DOHH2 (cell line): ENCODE results near the gene ZNF184.

Source experiments
- H3F3A ChIP-seq: fragments of 200-600 bp; sonication (generic), shearing (Covaris generic); 2 replicates; pipeline ENCODE4 v1.6.0; 2016; ENCODE audit warnings: antibody characterized with exemption, mild to moderate bottlenecking; ENCODE audit not compliant: control insufficient read depth, insufficient read depth
- H3K27ac ChIP-seq: fragments of 200-600 bp; sonication (generic); 2 replicates; pipeline ENCODE4 v1.5.1; 2014; ENCODE audit warnings: low read depth, mild to moderate bottlenecking, low read length, moderate library complexity
- H3K27me3 ChIP-seq: fragments of 200-600 bp; sonication (generic); 2 replicates; pipeline ENCODE4 v1.6.1; 2014; ENCODE audit warnings: mild to moderate bottlenecking, low read length, mixed read lengths; ENCODE audit not compliant: control insufficient read depth
- H3K36me3 ChIP-seq: fragments of 200-600 bp; sonication (generic); 2 replicates; pipeline ENCODE4 v1.6.1; 2014; ENCODE audit warnings: mild to moderate bottlenecking, low read length, moderate library complexity, mixed read lengths; ENCODE audit not compliant: control insufficient read depth
- H3K4me1 ChIP-seq: fragments of 200-600 bp; sonication (generic); 2 replicates; pipeline ENCODE4 v1.6.1; 2014; ENCODE audit warnings: mild to moderate bottlenecking, low read length, mixed read lengths; ENCODE audit not compliant: control insufficient read depth
- H3K4me2 ChIP-seq: fragments of 200-600 bp; sonication (generic); 2 replicates; pipeline ENCODE4 v1.6.0; 2014; ENCODE audit warnings: mild to moderate bottlenecking, low read length, moderate library complexity
- H3K4me3 ChIP-seq: fragments of 200-600 bp; sonication (generic); 2 replicates; pipeline ENCODE4 v1.5.1; 2014; ENCODE audit warnings: mild to moderate bottlenecking, low read length, mixed read lengths
- H3K79me2 ChIP-seq: fragments of 200-600 bp; sonication (generic); 2 replicates; pipeline ENCODE4 v1.6.1; 2014; ENCODE audit warnings: mild to moderate bottlenecking, low read length, mixed read lengths; ENCODE audit not compliant: control insufficient read depth
- H3K9me2 ChIP-seq: fragments of 200-600 bp; sonication (generic); replicated peaks from 2 replicates; pipeline ENCODE4 v1.6.1; 2014; ENCODE audit warnings: mild to moderate bottlenecking, low read length, mixed read lengths; ENCODE audit not compliant: control insufficient read depth
- H3K9me3 ChIP-seq: fragments of 200-600 bp; sonication (generic); 2 replicates; pipeline ENCODE4 v1.6.1; 2014; ENCODE audit warnings: antibody characterized with exemption, low read length, mixed read lengths; ENCODE audit not compliant: control insufficient read depth, insufficient read depth
- H4K20me1 ChIP-seq: fragments of 200-600 bp; sonication (generic); 2 replicates; pipeline ENCODE4 v1.6.0; 2014; ENCODE audit warnings: low read depth, mild to moderate bottlenecking, antibody characterized with exemption, low read length, moderate library complexity; ENCODE audit not compliant: control insufficient read depth, insufficient read depth
- CTCF ChIP-seq: fragments of 200-600 bp; sonication (generic); IDR thresholded peaks from one replicate; pipeline ENCODE4 v1.5.1; 2014; ENCODE audit warnings: antibody characterized with exemption, mild to moderate bottlenecking, low read depth, low read length; ENCODE audit not compliant: poor library complexity, severe bottlenecking
- EZH2phosphoT487 ChIP-seq: fragments of 200-600 bp; sonication (generic); IDR thresholded peaks from 2 replicates; pipeline ENCODE4 v1.6.1; 2017; ENCODE audit warnings: borderline replicate concordance, mild to moderate bottlenecking, antibody characterized with exemption, low read length, moderate library complexity, mixed read lengths

ZNF184 gene

DNA sequence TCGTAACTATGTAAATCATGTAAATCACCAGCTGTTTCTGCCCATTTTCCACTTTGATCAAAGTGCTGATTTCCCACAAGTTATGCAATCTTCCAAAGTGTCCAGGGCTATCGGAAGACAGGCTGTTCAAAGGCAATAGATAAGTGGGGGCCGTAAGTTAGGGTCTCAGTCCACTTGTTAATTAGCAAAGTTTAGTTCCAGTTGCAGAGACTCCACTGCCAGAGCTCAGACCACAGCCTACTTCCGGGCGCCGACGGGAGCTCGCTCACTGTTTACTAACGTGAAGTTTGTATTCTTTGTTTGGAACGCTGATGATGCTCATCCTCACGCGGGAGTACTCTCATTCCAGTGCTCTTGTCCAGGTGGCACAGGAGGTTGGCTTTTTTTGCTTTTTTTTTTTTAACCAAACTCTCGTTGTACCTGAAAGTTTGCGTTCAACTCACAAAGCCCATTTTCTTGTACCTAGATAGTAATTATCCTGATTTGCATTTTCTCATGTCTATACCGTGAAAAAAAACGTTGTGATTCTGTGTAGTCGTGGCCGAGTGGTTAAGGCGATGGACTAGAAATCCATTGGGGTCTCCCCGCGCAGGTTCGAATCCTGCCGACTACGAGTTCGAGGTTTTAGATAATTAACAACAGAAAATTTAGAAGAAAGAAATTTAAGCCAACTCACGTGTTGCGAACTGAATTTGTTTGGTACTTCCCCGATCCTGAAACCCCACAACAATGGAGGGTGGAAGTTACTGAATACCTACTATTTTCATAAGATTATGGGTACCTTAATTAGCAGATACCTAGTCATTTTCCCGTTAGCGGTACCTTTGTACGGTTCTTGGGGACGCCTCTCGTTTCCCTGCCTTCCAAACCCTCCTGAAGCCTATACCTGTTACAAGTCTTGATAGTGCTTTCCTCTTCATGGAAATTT lies 29.9 kb upstream of the ZNF184 start:
- Histone ChIP-seq H3K79me2 (no peaks in the 10 kb centered on the region), H4K20me1 (no peaks in the 10 kb centered on the region; the same call in 1 of the 2 replicates), H3K4me3 (peak overlapping the region; percentile 94), H3F3A (peaks cover 13% of the 10 kb centered on the region), H3K27me3 (peaks cover 37% of the 10 kb centered on the region), H3K9me2 (no peaks in the 10 kb centered on the region), H3K9me3 (no peaks in the 10 kb centered on the region), H3K27ac (peak overlapping the region; percentile 2; the same call in 1 of the 2 replicates), H3K36me3 (no peaks in the 10 kb centered on the region), H3K4me2 (peak overlapping the region; percentile 98), H3K4me1 (peaks cover 18% of the 10 kb centered on the region)
- TF ChIP-seq EZH2phosphoT487: no peak
- no peak for TF ChIP-seq CTCF

DNA sequence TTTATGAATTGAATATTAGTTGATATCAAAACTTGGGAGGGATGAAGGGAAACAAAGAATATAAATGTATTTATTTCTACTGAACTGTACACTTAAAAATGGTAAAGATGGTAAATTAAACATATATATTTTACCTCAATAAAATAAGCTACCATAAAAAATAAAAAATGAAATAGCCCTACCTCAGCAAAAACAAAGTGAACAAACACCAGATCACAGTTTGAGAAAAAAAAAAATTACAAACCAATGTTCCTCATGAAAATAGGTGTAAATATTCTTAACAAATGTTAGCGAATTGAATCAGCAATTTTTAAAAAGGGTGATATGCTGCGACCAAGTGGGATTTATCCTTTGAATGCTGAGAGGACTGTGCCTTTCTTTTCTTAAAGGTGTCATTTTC lies 28.3 kb upstream of the ZNF184 start:
- Histone ChIP-seq H3K4me3 (no peak overlapping the region), H3K4me2 (no peak overlapping the region), H3K27ac (no peak overlapping the region)

DNA sequence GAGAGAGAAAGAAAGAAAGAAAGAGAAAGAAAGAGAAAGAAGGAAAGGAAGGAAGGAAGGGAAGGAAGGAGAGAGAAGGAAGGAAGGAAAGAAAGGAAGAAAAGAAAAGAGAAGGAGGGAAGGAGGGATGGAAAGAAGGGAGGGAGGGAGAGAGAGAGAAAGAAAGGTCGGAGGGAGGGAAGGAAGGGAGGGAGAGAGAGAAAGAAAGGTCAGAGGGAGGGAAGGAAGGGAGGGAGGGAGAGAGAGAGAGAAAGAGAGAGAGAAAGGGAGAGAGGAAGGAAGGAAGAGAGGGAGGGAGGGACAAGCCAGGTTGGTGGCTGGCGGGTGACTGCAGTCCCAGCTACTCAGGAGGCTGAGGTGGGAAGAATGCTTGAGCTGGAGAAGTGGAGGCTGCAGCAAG lies 27.3 kb upstream of the ZNF184 start:
- Histone ChIP-seq H3K27ac (no peak overlapping the region), H3K36me3 (no peaks in the 10 kb centered on the region), H3K4me2 (no peak overlapping the region), H3K79me2 (no peaks in the 10 kb centered on the region), H3K9me3 (no peaks in the 10 kb centered on the region), H3K9me2 (no peaks in the 10 kb centered on the region), H3F3A (peaks cover 13% of the 10 kb centered on the region), H3K27me3 (peaks cover 24% of the 10 kb centered on the region), H3K4me3 (no peak overlapping the region), H3K4me1 (peaks cover 11% of the 10 kb centered on the region), H4K20me1 (no peaks in the 10 kb centered on the region; the same call in 1 of the 2 replicates)
- TF ChIP-seq CTCF (no peak), EZH2phosphoT487 (no peak)

More for the DNA sequence above, 28.3 kb upstream of the ZNF184 start:
- Histone ChIP-seq H3F3A (peaks cover 13% of the 10 kb centered on the region), H3K9me2 (no peaks in the 10 kb centered on the region), H3K27me3 (peaks cover 28% of the 10 kb centered on the region), H3K4me1 (peaks cover 18% of the 10 kb centered on the region), H3K9me3 (no peaks in the 10 kb centered on the region), H3K36me3 (no peaks in the 10 kb centered on the region), H3K79me2 (no peaks in the 10 kb centered on the region), H4K20me1 (no peaks in the 10 kb centered on the region; the same call in 1 of the 2 replicates)
- TF ChIP-seq EZH2phosphoT487: no peak
- no peak for TF ChIP-seq CTCF
